ENCODE measurements around the gene TAAR8.

TAAR8 gene

GRCh38 chr6:132569170-132569569 is 16.7 kb downstream of the TAAR8 start:
- TF ChIP-seq EZH2 (optimal IDR thresholded peaks at IDR 0.05; ENCODE audit: low read depth, low read length): no peak
- no peak for TF ChIP-seq EZH2phosphoT487 (IDR thresholded peaks at IDR 0.05; ENCODE audit: low read length)
- TF ChIP-seq CTCF (IDR thresholded peaks at IDR 0.05; ENCODE audit: low read length): no peak
- Histone ChIP-seq H3K4me3 (ENCODE audit: low read length) (no peak overlapping the region), H3K4me1 (ENCODE audit: low read length) (no peaks in the 10 kb centered on the region), H3K27me3 (replicated peaks; ENCODE audit: insufficient read depth, low read length) (no peaks in the 10 kb centered on the region), H2AFZ (ENCODE audit: low read length) (no peak overlapping the region), H3K79me2 (ENCODE audit: low read length) (no peaks in the 10 kb centered on the region), H3K9me2 (replicated peaks; ENCODE audit: insufficient read depth, low read length) (no peaks in the 10 kb centered on the region), H3K4me2 (ENCODE audit: low read depth, low read length) (no peak overlapping the region), H3K9me3 (replicated peaks; ENCODE audit: insufficient read depth, low read length) (no peaks in the 10 kb centered on the region), H3K9ac (ENCODE audit: low read length) (no peak overlapping the region), H3F3A (ENCODE audit: insufficient read depth, low read length) (no peaks in the 10 kb centered on the region), H3K36me3 (replicated peaks; ENCODE audit: insufficient read depth, low read length) (no peaks in the 10 kb centered on the region), H4K20me1 (ENCODE audit: insufficient read depth, low read length) (no peaks in the 10 kb centered on the region), H3K27ac (ENCODE audit: low read length) (no peak overlapping the region)
- DNase-seq: no peak

GRCh38 chr6:132570221-132570777 is 17.8 kb downstream of the TAAR8 start, which contains the start of gene TAAR6:
Gene TAAR6, plus strand, starts transcription at chr6:132570322. Its CDS starts 0 bp downstream, at chr6:132570322.
- Histone ChIP-seq H3K9ac (ENCODE audit: low read length) (no peak within 1 kb of the TSS), H3K9me2 (replicated peaks; ENCODE audit: insufficient read depth, low read length) (no peaks in the 10 kb centered on the region), H3F3A (ENCODE audit: insufficient read depth, low read length) (no peaks in the 10 kb centered on the region)

GRCh38 chr6:132571774-132572173 is 19.3 kb downstream of the TAAR8 start:
- Histone ChIP-seq H2AFZ (ENCODE audit: low read length) (no peak overlapping the region), H3K27me3 (replicated peaks; ENCODE audit: insufficient read depth, low read length) (no peaks in the 10 kb centered on the region), H3K4me3 (ENCODE audit: low read length) (no peak overlapping the region), H3F3A (ENCODE audit: insufficient read depth, low read length) (no peaks in the 10 kb centered on the region), H3K27ac (ENCODE audit: low read length) (no peak overlapping the region), H3K36me3 (replicated peaks; ENCODE audit: insufficient read depth, low read length) (no peaks in the 10 kb centered on the region), H3K9ac (ENCODE audit: low read length) (no peak overlapping the region), H3K9me3 (replicated peaks; ENCODE audit: insufficient read depth, low read length) (no peaks in the 10 kb centered on the region), H4K20me1 (ENCODE audit: insufficient read depth, low read length) (no peaks in the 10 kb centered on the region), H3K4me2 (ENCODE audit: low read depth, low read length) (no peak overlapping the region), H3K9me2 (replicated peaks; ENCODE audit: insufficient read depth, low read length) (no peaks in the 10 kb centered on the region), H3K79me2 (ENCODE audit: low read length) (no peaks in the 10 kb centered on the region), H3K4me1 (ENCODE audit: low read length) (no peaks in the 10 kb centered on the region)
- no peak for TF ChIP-seq CTCF (IDR thresholded peaks at IDR 0.05; ENCODE audit: low read length)
- TF ChIP-seq EZH2 (optimal IDR thresholded peaks at IDR 0.05; ENCODE audit: low read depth, low read length): no peak
- TF ChIP-seq EZH2phosphoT487 (IDR thresholded peaks at IDR 0.05; ENCODE audit: low read length): no peak
- no peak for DNase-seq

More at GRCh38 chr6:132570221-132570777, 17.8 kb downstream of the TAAR8 start, which contains the start of gene TAAR6:
- TF ChIP-seq EZH2 (optimal IDR thresholded peaks at IDR 0.05; ENCODE audit: low read depth, low read length): no peak
- no peak for TF ChIP-seq EZH2phosphoT487 (IDR thresholded peaks at IDR 0.05; ENCODE audit: low read length)
- TF ChIP-seq CTCF (IDR thresholded peaks at IDR 0.05; ENCODE audit: low read length): no peak
- no peak within 1 kb of the TSS for H3K4me2 ChIP-seq (ENCODE audit: low read depth, low read length)
- no peaks in the 10 kb centered on the region for H3K4me1 ChIP-seq (ENCODE audit: low read length)
- no peak within 1 kb of the TSS for H2AFZ ChIP-seq (ENCODE audit: low read length)
- H3K27me3 ChIP-seq (replicated peaks; ENCODE audit: insufficient read depth, low read length): no peaks in the 10 kb centered on the region
- DNase-seq: no peak
- H3K27ac ChIP-seq (ENCODE audit: low read length): no peak within 1 kb of the TSS
- H3K4me3 ChIP-seq (ENCODE audit: low read length): no peak within 1 kb of the TSS
- no peaks in the 10 kb centered on the region for H3K9me3 ChIP-seq (replicated peaks; ENCODE audit: insufficient read depth, low read length)
- H3K36me3 ChIP-seq (replicated peaks; ENCODE audit: insufficient read depth, low read length): no peaks in the 10 kb centered on the region
- no peaks in the 10 kb centered on the region for H4K20me1 ChIP-seq (ENCODE audit: insufficient read depth, low read length)
- no peaks in the 10 kb centered on the region for H3K79me2 ChIP-seq (ENCODE audit: low read length)

All from MM.1S (cell line).